Endothelial cell of umbilical vein (primary cell): ENCODE results near the gene C11orf71. TPM values are rescaled to one million over a fixed set of nuclear protein-coding genes. Genes with fewer than 3 reads are reported as not detected.

Source experiments
- BruUV-seq: library from RNA; stranded (reverse); fragments of 400-500 nt; replicated peaks from 2 replicates; lab custom pipeline; 2021; lab: Mats Ljungman, UMichigan
- CTCF ChIA-PET: fragments of 300-600, 350-600 bp; sonication (Branson Sonifier 250); formaldehyde crosslinking; loops from one replicate; lab custom pipeline; 2021; ENCODE audit warnings: antibody characterized with exemption, inconsistent platforms; lab: Charles Lee
- POLR2A ChIA-PET: fragments of 300-600, 350-600 bp; sonication (Branson Sonifier 250); formaldehyde crosslinking; loops from one replicate; lab custom pipeline; 2021; ENCODE audit warnings: antibody characterized with exemption, inconsistent platforms; lab: Charles Lee
- DNase-seq: peaks from one replicate; pipeline ENCODE4 v3.0.0-alpha.2; 2011; ENCODE audit warnings: low read depth, low spot score
- FAIRE-seq: peaks from 2 replicates; lab custom pipeline; 2011; peaks lifted over from hg19 to GRCh38; lab: Jason Lieb, UNC
- H2AFZ ChIP-seq: 2 replicates; pipeline ENCODE4 v1.6.0; 2012; ENCODE audit warnings: low read depth, low read length, control low read depth, inconsistent platforms
- H3K27ac ChIP-seq: 2 replicates; pipeline ENCODE4 v1.5.1; 2011; ENCODE audit warnings: low read depth, mild to moderate bottlenecking, control low read depth, low read length, moderate library complexity; ENCODE audit not compliant: insufficient read depth
- H3K27me3 ChIP-seq, 2 experiments: 2 replicates each; pipeline versions ENCODE4 v1.6.0 to v1.6.1; 2011; ENCODE audit warnings: low read length in 2 of 2, mixed read lengths in 1 of 2; ENCODE audit not compliant: control insufficient read depth in 2 of 2, insufficient read depth in 2 of 2
- H3K36me3 ChIP-seq, 2 experiments: 2 replicates in 1 of 2; 3 replicates in 1 of 2; pipeline ENCODE4 v1.5.1; 2011; ENCODE audit warnings: low read length in 2 of 2, mild to moderate bottlenecking in 1 of 2, moderate library complexity in 1 of 2; ENCODE audit not compliant: control insufficient read depth in 2 of 2, insufficient read depth in 2 of 2; ENCODE audit errors: extremely low read depth in 1 of 2
- H3K4me1 ChIP-seq: 3 replicates; pipeline ENCODE4 v1.5.1; 2011; ENCODE audit warnings: mild to moderate bottlenecking, low read length; ENCODE audit not compliant: control insufficient read depth, insufficient read depth; ENCODE audit errors: extremely low read depth
- H3K4me2 ChIP-seq: 2 replicates; pipeline ENCODE4 v1.6.1; 2011; ENCODE audit warnings: low read length, control low read depth, mixed read lengths; ENCODE audit not compliant: insufficient read depth
- H3K4me3 ChIP-seq, 3 experiments: fragments of 200-600 bp in 1 of 3; sonication (generic), shearing (Covaris generic) in 1 of 3; replicated peaks in 1 of 3; 2 replicates each; pipeline ENCODE4 v1.5.1; 2011 to 2016; ENCODE audit warnings: control low read depth in 3 of 3, low read length in 3 of 3, mild to moderate bottlenecking in 2 of 3, inconsistent platforms in 1 of 3, low read depth in 1 of 3, moderate library complexity in 1 of 3; ENCODE audit not compliant: insufficient read depth in 1 of 3
- H3K79me2 ChIP-seq: 2 replicates; pipeline ENCODE4 v1.6.0; 2012; ENCODE audit warnings: low read length, inconsistent platforms; ENCODE audit not compliant: control insufficient read depth, insufficient read depth
- H3K9ac ChIP-seq: replicated peaks from 2 replicates; pipeline ENCODE3; 2011; ENCODE audit warnings: low read length, control low read depth; ENCODE audit not compliant: insufficient read depth; ENCODE audit errors: extremely low read depth
- H3K9me1 ChIP-seq: replicated peaks from 3 replicates; pipeline ENCODE4 v1.6.0; 2011; ENCODE audit warnings: mild to moderate bottlenecking, low read length; ENCODE audit not compliant: control insufficient read depth, insufficient read depth; ENCODE audit errors: extremely low read depth
- H3K9me3 ChIP-seq: replicated peaks from 2 replicates; pipeline ENCODE4 v1.5.1; 2012; ENCODE audit warnings: low read length, inconsistent platforms; ENCODE audit not compliant: control insufficient read depth, insufficient read depth
- H4K20me1 ChIP-seq: replicated peaks from 2 replicates; pipeline ENCODE3; 2011; ENCODE audit warnings: mild to moderate bottlenecking, low read length; ENCODE audit not compliant: control insufficient read depth, insufficient read depth; ENCODE audit errors: extremely low read depth
- EZH2 ChIP-seq: IDR thresholded peaks from 2 replicates; pipeline ENCODE4 v1.6.1; 2012; ENCODE audit warnings: borderline replicate concordance, low read depth, mild to moderate bottlenecking, moderate library complexity, low read length, inconsistent platforms; ENCODE audit not compliant: severe bottlenecking
- FOS ChIP-seq: IDR thresholded peaks from 2 replicates; pipeline ENCODE4 v1.6.1; 2011; ENCODE audit warnings: mild to moderate bottlenecking, low read length, moderate library complexity, borderline replicate concordance; ENCODE audit not compliant: insufficient read depth
- GATA2 ChIP-seq: IDR thresholded peaks from 2 replicates; pipeline ENCODE4 v1.7.0; 2011; ENCODE audit warnings: low read depth, mild to moderate bottlenecking, moderate library complexity, mixed read lengths, low read length; ENCODE audit not compliant: insufficient read length, insufficient read depth
- JUN ChIP-seq: IDR thresholded peaks from 2 replicates; pipeline ENCODE4 v1.6.1; 2011; ENCODE audit warnings: borderline replicate concordance, low read depth; ENCODE audit not compliant: insufficient read length, insufficient read depth
- MYC ChIP-seq: IDR thresholded peaks from one replicate; pipeline ENCODE4 v1.6.1; 2011; ENCODE audit warnings: mild to moderate bottlenecking, low read depth, low read length
- POLR2A ChIP-seq: IDR thresholded peaks from 2 replicates; pipeline ENCODE4 v1.6.1; 2012; ENCODE audit warnings: low read depth, mild to moderate bottlenecking, control low read depth, low read length
- POLR2AphosphoS5 ChIP-seq: IDR thresholded peaks from 2 replicates; pipeline ENCODE4 v1.6.1; 2012; ENCODE audit warnings: low read depth, mild to moderate bottlenecking, control low read depth, low read length, moderate library complexity; ENCODE audit not compliant: insufficient read depth
- dilution Hi-C: fragments of 300-500 bp; cut with MboI; formaldehyde crosslinking; loops from one replicate; pipeline ENCODE4 v1.15.0; 2019; ENCODE audit warnings: low sequenced_read_pairs; ENCODE audit not compliant: extremely low pct_ligation_motif_present
- intact Hi-C: fragments of 100-400 bp; cut with micrococcal nuclease; formaldehyde crosslinking; loops from one replicate; pipeline ENCODE4 v1.10.0; 2022
- polyA plus RNA-seq, 4 experiments: library from polyadenylated mRNA; depleted of rRNA in 3 of 4; stranded (reverse) in 3 of 4; unstranded in 1 of 4; fragments of >200 nt; gene quantifications; 2 replicates each; pipeline versions ENCODE4 v1.2.1 to v1.2.3, GENCODE V29; 2011 to 2012; ENCODE audit warnings: missing spikeins in 1 of 4
- total RNA-seq: library from RNA; stranded (reverse); gene quantifications from 2 replicates; pipeline ENCODE4 v1.2.3, GENCODE V29; 2021
- TF ChIP-seq, protein P1 (sequence below), 2 donors: IDR thresholded peaks; 1 replicate in 1 of 2; 2 replicates in 1 of 2; pipeline ENCODE4 v1.5.1; 2011; ENCODE audit warnings: low read length in 2 of 2, mild to moderate bottlenecking in 2 of 2, moderate library complexity in 2 of 2, control low read depth in 1 of 2, inconsistent platforms in 1 of 2, low read depth in 1 of 2; ENCODE audit not compliant: insufficient read depth in 1 of 2; ENCODE audit errors: extremely low read depth in 1 of 2
- TF ChIP-seq, protein P2 (sequence below): IDR thresholded peaks from 2 replicates; pipeline ENCODE4 v1.6.1; 2011; ENCODE audit not compliant: insufficient read depth, insufficient read length

The C11orf71 gene
- total and polyA plus RNA-seq, 2 donors (not counting 3 experiments of a cell fraction or from before 2014, with no cell fraction given) = 4.0 to 6.9 TPM

DNA sequence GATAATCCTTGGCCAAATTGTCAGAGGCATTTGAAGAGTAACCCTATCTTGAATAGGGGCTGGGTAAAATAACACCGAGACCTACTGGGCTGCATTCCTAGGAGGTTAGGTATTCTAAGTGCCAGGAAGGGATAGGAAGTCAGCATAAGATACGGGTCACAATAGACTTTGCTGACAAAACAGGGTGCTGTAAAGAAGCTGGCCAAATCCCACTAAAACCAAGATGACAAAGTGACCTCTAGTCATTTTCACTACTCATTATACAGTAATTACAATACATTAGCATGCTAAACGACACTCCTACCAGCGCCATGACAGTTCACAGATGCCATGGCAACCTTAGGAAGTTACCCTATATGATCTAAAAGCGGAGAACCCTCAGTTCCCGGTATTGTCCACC, 38.0 kb upstream of the C11orf71 start:
- peak; percentile 38 for DNase-seq
- Histone ChIP-seq H3K36me3 (no peaks in the 10 kb centered on the region), H4K20me1 (no peaks in the 10 kb centered on the region), H3K9me3 (no peaks in the 10 kb centered on the region), H3K27ac (no peak overlapping the region), H3K27me3 (no peaks in the 10 kb centered on the region), H3K4me1 (peaks cover 23% of the 10 kb centered on the region), H3K9ac (no peak overlapping the region), H2AFZ (no peak overlapping the region), H3K79me2 (peaks cover 35% of the 10 kb centered on the region), H3K4me2 (peak overlapping the region; percentile 67), H3K4me3 (no peak overlapping the region), H3K9me1 (no peaks in the 10 kb centered on the region)
- BruUV-seq = no TSS peak
- intact Hi-C loops (loop anchor here (2.0 kb wide), 2 partner anchors 98 to 124 kb away; no protein-coding TSS in a partner anchor), dilution Hi-C loops (no loop called here)
- CTCF ChIA-PET = interaction anchor here (1.0 to 1.5 kb wide), 6 partner anchors 8 to 157 kb away, joined by 3 to 11 read pairs (median 4); no protein-coding TSS in a partner anchor
- peak; percentile 67 for FAIRE-seq
- TF ChIP-seq FOS (no peak), JUN (no peak), EZH2 (no peak), POLR2A (no peak), MYC (no peak), POLR2AphosphoS5 (no peak), GATA2 (no peak)
- TF ChIP-seq, protein P1, sequence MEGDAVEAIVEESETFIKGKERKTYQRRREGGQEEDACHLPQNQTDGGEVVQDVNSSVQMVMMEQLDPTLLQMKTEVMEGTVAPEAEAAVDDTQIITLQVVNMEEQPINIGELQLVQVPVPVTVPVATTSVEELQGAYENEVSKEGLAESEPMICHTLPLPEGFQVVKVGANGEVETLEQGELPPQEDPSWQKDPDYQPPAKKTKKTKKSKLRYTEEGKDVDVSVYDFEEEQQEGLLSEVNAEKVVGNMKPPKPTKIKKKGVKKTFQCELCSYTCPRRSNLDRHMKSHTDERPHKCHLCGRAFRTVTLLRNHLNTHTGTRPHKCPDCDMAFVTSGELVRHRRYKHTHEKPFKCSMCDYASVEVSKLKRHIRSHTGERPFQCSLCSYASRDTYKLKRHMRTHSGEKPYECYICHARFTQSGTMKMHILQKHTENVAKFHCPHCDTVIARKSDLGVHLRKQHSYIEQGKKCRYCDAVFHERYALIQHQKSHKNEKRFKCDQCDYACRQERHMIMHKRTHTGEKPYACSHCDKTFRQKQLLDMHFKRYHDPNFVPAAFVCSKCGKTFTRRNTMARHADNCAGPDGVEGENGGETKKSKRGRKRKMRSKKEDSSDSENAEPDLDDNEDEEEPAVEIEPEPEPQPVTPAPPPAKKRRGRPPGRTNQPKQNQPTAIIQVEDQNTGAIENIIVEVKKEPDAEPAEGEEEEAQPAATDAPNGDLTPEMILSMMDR (IDR thresholded peaks at IDR 0.05; ENCODE audit: extremely low read depth in 1 of 2, insufficient read depth in 1 of 2, low read depth in 1 of 2, low read length in 2 of 2) = no peak
- TF ChIP-seq, protein P2, sequence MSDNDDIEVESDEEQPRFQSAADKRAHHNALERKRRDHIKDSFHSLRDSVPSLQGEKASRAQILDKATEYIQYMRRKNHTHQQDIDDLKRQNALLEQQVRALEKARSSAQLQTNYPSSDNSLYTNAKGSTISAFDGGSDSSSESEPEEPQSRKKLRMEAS = no peak
- POLR2A ChIA-PET = no interaction called here
